Measurements from ENCODE around the gene RILPL2. TPM values are rescaled to one million over a fixed set of nuclear protein-coding genes. Genes with fewer than 3 reads are reported as not detected.

Gene RILPL2
- total and polyA plus RNA-seq, 9 of the 15 experiments (the other 6 are each of a cell fraction or from before 2014, with no cell fraction given), result 0.61 to 5.8 (median 4.3) TPM

- TF ChIP-seq RCOR1 (IDR thresholded peaks at IDR 0.05; ENCODE audit: borderline replicate concordance in 1 of 2, low read depth in 2 of 2, low read length in 2 of 2) (no peak), SP1 (CRISPR knock-in tag; IDR thresholded peaks at IDR 0.05) (no peak), ILK (tag; IDR thresholded peaks at IDR 0.05; ENCODE audit: borderline replicate concordance, low read depth) (no peak)
Measured at GRCh38 chr12:123398177-123398549, 38.3 kb downstream of the RILPL2 start (continued).

DNA sequence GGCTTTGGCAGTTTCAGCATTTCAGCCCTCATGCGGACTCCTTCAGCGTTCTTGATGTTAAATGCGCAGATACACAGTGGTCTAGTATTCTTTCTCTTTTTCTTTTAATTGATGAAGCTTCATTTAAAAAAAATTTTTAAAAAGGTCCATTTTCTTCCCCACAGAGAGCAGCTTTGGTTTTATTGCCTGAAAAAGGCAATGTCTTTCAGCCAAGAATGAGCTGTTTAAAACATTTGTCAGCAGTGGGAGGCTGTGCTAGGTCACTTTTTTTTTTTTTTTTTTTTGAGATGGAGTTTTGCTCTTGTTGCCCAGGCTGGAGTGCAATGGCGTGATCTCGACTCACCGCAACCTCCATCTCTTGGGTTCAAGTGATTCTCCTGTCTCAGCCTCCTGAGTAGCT, 39.1 kb downstream of the RILPL2 start:
- WGBS (ENCODE audit: insufficient coverage, low coverage, missing lambda C conversion rate), result 96% methylated on average over 4 of the region's 6 CpGs
- in situ Hi-C loops (cut with MboI), result loop anchor here (25.0 kb wide), 1 partner anchor 1560 kb away; no protein-coding TSS in a partner anchor
- Histone ChIP-seq H3K4me2 (ENCODE audit: insufficient read depth, low read length) (no peak overlapping the region), H3K36me3 (ENCODE audit: control insufficient read depth, insufficient read depth, low read length) (peaks cover 84% of the 10 kb centered on the region), H3K4me1 (replicated peaks in 1 of 2; ENCODE audit: control insufficient read depth in 2 of 2, insufficient read depth in 2 of 2, low read length in 2 of 2) (peaks cover 0 to 12% of the 10 kb centered on the region in 2 experiments; a peak in 2 of 5 replicates), H3K27ac (ENCODE audit: extremely low read depth, low read depth, low read length) (no peak overlapping the region), H3K27me3 (ENCODE audit: control insufficient read depth in 2 of 2, insufficient read depth in 2 of 2, low read length in 2 of 2) (no peaks in the 10 kb centered on the region), H2AFZ (ENCODE audit: low read depth, low read length) (no peak overlapping the region), H3K9ac (ENCODE audit: insufficient read depth in 1 of 2, low read depth in 2 of 2, low read length in 2 of 2) (peak overlapping the region in 1 of 2 experiments; percentile 67; a peak in 1 of 4 replicates), H3K9me3 (replicated peaks; ENCODE audit: control insufficient read depth, insufficient read depth, low read depth, low read length) (no peaks in the 10 kb centered on the region), H3K79me2 (ENCODE audit: control insufficient read depth, insufficient read depth, low read length) (peaks cover 82% of the 10 kb centered on the region), H3K9me1 (ENCODE audit: control insufficient read depth, insufficient read depth, low read length) (peaks cover 15% of the 10 kb centered on the region), H4K20me1 (replicated peaks; ENCODE audit: control insufficient read depth, insufficient read depth, low read length) (peaks cover 32% of the 10 kb centered on the region), H3K4me3 (no peak overlapping the region)
- ChIA-PET CTCF (ENCODE audit: low intra/inter-chr PET ratio) (no interaction called here), POLR2A (interaction anchor here (0.6 to 3.3 kb wide), 7 partner anchors 9 to 307 kb away, joined by 3 to 20 read pairs (median 5); partner anchors contain the start of gene TMED2)
- BruUV-seq (replicated peaks), result no TSS peak
- ATAC-seq (no peak), FAIRE-seq (no peak), DNase-seq (ENCODE audit: extremely low read depth in 1 of 4, low spot score in 3 of 4) (no peak)
- intact Hi-C loops (cut with micrococcal nuclease), result no loop called here
- no peak for TF ChIP-seq ATF4 (CRISPR knock-in tag; IDR thresholded peaks at IDR 0.05)
- TF ChIP-seq, protein P1, sequence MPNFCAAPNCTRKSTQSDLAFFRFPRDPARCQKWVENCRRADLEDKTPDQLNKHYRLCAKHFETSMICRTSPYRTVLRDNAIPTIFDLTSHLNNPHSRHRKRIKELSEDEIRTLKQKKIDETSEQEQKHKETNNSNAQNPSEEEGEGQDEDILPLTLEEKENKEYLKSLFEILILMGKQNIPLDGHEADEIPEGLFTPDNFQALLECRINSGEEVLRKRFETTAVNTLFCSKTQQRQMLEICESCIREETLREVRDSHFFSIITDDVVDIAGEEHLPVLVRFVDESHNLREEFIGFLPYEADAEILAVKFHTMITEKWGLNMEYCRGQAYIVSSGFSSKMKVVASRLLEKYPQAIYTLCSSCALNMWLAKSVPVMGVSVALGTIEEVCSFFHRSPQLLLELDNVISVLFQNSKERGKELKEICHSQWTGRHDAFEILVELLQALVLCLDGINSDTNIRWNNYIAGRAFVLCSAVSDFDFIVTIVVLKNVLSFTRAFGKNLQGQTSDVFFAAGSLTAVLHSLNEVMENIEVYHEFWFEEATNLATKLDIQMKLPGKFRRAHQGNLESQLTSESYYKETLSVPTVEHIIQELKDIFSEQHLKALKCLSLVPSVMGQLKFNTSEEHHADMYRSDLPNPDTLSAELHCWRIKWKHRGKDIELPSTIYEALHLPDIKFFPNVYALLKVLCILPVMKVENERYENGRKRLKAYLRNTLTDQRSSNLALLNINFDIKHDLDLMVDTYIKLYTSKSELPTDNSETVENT (CRISPR knock-in tag; IDR thresholded peaks at IDR 0.05), result no peak
- TF ChIP-seq, protein P2, sequence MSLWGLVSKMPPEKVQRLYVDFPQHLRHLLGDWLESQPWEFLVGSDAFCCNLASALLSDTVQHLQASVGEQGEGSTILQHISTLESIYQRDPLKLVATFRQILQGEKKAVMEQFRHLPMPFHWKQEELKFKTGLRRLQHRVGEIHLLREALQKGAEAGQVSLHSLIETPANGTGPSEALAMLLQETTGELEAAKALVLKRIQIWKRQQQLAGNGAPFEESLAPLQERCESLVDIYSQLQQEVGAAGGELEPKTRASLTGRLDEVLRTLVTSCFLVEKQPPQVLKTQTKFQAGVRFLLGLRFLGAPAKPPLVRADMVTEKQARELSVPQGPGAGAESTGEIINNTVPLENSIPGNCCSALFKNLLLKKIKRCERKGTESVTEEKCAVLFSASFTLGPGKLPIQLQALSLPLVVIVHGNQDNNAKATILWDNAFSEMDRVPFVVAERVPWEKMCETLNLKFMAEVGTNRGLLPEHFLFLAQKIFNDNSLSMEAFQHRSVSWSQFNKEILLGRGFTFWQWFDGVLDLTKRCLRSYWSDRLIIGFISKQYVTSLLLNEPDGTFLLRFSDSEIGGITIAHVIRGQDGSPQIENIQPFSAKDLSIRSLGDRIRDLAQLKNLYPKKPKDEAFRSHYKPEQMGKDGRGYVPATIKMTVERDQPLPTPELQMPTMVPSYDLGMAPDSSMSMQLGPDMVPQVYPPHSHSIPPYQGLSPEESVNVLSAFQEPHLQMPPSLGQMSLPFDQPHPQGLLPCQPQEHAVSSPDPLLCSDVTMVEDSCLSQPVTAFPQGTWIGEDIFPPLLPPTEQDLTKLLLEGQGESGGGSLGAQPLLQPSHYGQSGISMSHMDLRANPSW (CRISPR knock-in tag; IDR thresholded peaks at IDR 0.05), result no peak
- no peak for TF ChIP-seq ZNF717 (CRISPR knock-in tag; IDR thresholded peaks at IDR 0.05)
- no peak for TF ChIP-seq ZNF644 (tag; IDR thresholded peaks at IDR 0.05; ENCODE audit: low read depth)
- no peak for TF ChIP-seq MCM7 (IDR thresholded peaks at IDR 0.05)
- TF ChIP-seq HDAC2 (IDR thresholded peaks at IDR 0.05), result no peak
- TF ChIP-seq BCLAF1 (IDR thresholded peaks at IDR 0.05; ENCODE audit: borderline replicate concordance in 1 of 2, control insufficient read depth in 1 of 2, low read depth in 2 of 2, low read length in 1 of 2), result no peak
- no peak for TF ChIP-seq KLF16 (IDR thresholded peaks at IDR 0.05)

All from K562 (cell line).